ENCODE data around the gene OSBPL7. TPM values are rescaled to one million over a fixed set of nuclear protein-coding genes. Genes with fewer than 3 reads are reported as not detected.

Gene OSBPL7
- total RNA-seq, 2 experiments from 2014 or later, result 33.2 to 36.1 TPM

DNA sequence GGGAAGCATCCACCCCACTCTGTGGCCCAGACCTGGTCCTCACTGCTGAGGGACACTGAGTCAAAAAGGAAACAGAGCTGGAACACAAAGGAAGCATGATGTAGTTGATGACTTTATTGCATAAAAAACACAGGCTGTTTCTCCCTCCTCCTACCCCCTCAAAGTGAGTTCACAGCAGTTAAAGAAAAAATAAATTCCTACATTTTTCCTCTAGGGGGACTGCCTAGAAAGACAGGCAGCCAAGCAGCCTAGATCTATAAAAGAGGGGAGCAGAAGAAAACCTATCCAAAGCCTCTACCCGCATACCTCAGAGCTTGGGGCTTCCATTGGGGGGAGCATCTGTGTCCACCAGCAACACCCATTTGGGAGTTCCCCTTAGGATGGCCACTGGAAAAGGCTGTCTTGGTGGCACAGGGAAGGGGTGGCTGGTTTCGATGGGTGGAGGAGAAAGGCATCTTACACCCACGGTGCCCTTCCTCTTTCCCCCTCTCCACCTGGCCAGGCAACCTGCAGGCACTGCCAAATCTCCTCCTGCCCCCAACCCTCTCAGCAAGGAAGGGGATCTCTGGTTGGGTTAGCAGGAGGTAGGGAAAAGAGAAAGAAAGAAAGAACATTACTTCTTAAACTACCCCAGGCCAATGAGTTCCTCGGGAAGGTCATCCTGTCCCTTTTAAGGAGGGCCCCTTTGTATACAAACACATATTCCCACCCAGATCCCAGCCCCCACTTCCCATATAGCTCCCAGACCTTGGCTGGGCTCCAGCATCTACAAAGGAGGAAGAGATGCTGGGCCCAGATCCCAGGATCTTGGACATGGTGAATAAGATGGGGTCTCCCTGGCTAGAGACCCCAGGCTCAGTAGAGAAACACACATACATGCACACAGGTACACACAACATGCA lies 23.5 kb upstream of the OSBPL7 start:
- no peak for DNase-seq
- peaks cover 53% of the 10 kb centered on the region for H3K27me3 Mint-ChIP-seq
- ChIA-PET CTCF (interaction anchor here (0.5 to 14.7 kb wide), 8 partner anchors 10 to 685 kb away, joined by 3 to 411 read pairs (median 4); partner anchors contain the start of genes CDK5RAP3 and SP2), POLR2A (interaction anchor here (6.3 kb wide), 1 partner anchor 50 kb away, joined by 53 read pairs; the partner anchor contains the start of gene SP2)
- no peaks in the 10 kb centered on the region for H3K36me3 Mint-ChIP-seq (ENCODE audit: low read depth)
- no peak overlapping the region for H3K4me3 Mint-ChIP-seq
- no peak overlapping the region for H3K27ac Mint-ChIP-seq
- peaks cover 28% of the 10 kb centered on the region for H3K4me1 Mint-ChIP-seq
- no peaks in the 10 kb centered on the region for H3K9me3 Mint-ChIP-seq

DNA sequence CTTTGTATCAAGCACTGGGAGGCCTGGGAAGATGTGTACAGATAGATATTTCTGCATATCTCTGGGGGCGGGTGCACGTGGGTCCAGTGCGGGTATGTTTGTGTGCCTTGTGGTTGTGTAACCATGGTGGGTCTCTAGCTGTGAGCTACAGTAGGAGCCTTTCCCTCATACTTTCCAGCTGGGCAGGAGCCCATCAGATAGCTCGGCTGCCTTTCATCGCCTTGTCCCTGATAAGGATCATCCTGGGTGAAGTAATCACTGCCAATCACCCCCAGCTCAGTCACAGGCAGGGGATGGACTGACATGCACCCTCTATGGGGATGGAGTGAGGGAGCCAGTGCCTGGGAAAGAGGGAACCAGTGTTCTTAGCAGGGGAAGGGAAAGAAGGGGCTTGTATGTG lies 22.6 kb upstream of the OSBPL7 start:
- Mint-ChIP-seq H3K4me3 (no peak overlapping the region), H3K4me1 (peaks cover 31% of the 10 kb centered on the region), H3K36me3 (ENCODE audit: low read depth) (no peaks in the 10 kb centered on the region), H3K27me3 (peaks cover 45% of the 10 kb centered on the region), H3K9me3 (no peaks in the 10 kb centered on the region), H3K27ac (no peak overlapping the region)
- DNase-seq, result no peak
- CTCF ChIA-PET, result interaction anchor here (0.5 to 14.7 kb wide), 6 partner anchors 11 to 399 kb away, joined by 3 to 411 read pairs (median 4); partner anchors contain the start of genes CDK5RAP3 and SP2
- POLR2A ChIA-PET, result interaction anchor here (6.3 kb wide), 1 partner anchor 51 kb away, joined by 53 read pairs; the partner anchor contains the start of gene SP2

DNA sequence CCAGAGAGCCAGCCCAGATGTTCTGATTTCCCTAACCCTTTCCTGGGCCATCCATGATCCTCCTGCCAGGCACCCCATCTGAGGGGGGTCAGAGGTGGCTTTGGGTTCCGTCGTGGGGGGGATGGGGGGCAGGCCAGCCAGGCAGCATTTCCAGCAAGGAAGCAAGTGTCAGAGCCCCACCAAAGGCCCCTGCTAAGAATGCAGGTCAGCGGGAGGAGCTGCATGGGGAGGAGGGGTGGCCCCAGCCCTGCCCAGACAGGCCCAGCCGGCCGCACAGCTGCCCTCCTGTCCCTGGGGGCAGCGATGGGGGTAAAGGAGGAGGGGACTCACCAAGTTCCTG lies 21.8 kb upstream of the OSBPL7 start:
- no peak overlapping the region for H3K27ac Mint-ChIP-seq
- H3K4me1 Mint-ChIP-seq, result peaks cover 35% of the 10 kb centered on the region
- peaks cover 36% of the 10 kb centered on the region for H3K27me3 Mint-ChIP-seq
- H3K9me3 Mint-ChIP-seq, result no peaks in the 10 kb centered on the region
- ChIA-PET CTCF (interaction anchor here (1.1 to 14.7 kb wide), 7 partner anchors 12 to 174 kb away, joined by 3 to 411 read pairs (median 7); partner anchors contain the start of genes LRRC46, MRPL10 and SP2), POLR2A (interaction anchor here (0.7 to 6.3 kb wide), 7 partner anchors 13 to 128 kb away, joined by 3 to 63 read pairs (median 6); partner anchors contain the start of genes CDK5RAP3, LRRC46, MRPL10 and PNPO)
- no peak for DNase-seq
- H3K36me3 Mint-ChIP-seq (ENCODE audit: low read depth), result no peaks in the 10 kb centered on the region
- no peak overlapping the region for H3K4me3 Mint-ChIP-seq

DNA sequence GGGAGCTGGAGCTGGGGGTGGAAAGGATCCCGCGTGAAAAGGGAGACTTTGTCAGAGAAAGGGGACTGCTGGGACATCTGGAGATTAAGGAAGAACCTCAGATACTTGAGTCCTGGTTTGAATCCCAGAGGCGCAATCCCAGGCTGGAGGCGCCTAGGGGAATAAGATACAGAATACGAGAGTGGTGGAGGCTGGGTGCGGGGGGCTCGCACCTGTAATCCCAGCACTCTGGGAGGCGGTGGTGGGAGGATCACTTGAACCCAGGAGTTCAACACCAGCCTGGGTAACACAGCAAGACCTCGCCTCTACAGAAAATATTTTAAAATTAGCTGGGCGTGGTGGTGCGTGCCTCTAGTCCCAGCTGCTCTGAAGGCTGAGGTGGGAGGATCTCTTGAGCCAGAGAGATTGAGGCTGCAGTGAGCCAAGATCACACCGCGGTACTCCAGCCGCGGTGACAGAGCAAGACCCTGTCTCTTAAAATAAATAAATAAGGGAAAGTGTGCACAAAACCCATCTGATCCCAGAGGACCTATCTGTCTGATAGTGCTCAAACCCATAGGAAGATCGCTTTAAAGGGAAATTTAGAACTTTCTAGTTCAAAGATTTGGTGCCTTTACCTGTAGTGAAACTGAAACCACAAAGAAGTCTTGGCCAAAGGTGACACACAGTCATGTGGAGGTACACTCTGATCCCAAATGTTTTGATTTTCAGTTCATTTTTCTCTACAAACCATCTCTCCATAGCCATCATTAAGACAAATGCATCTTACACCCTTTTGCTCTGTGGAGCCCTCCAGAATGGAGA lies 20.1 kb upstream of the OSBPL7 start:
- H3K27ac Mint-ChIP-seq, result peak overlapping the region; percentile 66
- H3K4me1 Mint-ChIP-seq, result peaks cover 35% of the 10 kb centered on the region
- POLR2A ChIA-PET, result interaction anchor here (0.6 to 6.3 kb wide), 8 partner anchors 8 to 207 kb away, joined by 3 to 63 read pairs (median 4); partner anchors contain the start of genes KPNB1, LRRC46, MRPL10 and NFE2L1
- CTCF ChIA-PET, result interaction anchor here (1.1 to 14.7 kb wide), 21 partner anchors 9 to 177 kb away, joined by 3 to 411 read pairs (median 5); partner anchors contain the start of genes CDK5RAP3, LRRC46, MRPL10 and OSBPL7
- H3K27me3 Mint-ChIP-seq, result peaks cover 26% of the 10 kb centered on the region
- no peak for DNase-seq
- H3K9me3 Mint-ChIP-seq, result no peaks in the 10 kb centered on the region
- H3K4me3 Mint-ChIP-seq, result peak overlapping the region; percentile 93
- no peaks in the 10 kb centered on the region for H3K36me3 Mint-ChIP-seq (ENCODE audit: low read depth)

DNA sequence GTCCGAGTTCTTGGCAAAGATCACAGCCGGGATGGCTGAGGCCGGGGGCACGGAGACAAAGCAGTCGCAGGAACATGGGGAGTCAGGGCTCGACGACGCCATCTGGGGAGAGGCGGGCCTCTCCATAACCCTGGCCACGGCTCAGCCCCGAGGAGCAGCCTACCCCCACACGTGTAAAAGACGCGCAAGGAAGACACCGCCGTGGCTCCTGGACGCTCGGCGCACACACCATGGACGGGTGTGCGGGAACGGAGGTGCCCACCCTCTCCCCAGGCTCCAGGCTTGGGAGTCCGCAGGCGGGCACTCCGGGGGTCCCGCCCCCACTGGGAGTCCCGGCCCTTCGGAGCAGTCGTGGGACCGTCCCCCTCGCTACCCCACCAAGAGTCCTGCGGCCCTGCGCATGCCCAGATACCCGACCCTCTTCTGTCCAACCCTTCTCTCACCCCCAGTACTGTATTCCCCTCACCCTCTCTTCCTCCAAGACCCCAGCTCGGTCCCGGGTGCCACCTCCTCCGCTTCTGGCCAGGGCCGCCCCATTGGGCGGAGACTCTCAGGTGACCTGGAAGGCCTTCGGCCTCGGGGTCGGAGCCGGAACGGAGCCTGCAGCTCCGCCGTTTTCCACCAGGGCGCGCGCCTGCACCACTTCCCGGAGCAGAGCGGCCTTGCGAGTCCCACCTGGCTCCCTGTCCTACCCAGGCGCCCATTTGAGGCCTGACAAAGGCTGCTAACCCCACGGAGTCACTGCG lies 19.3 kb upstream of the OSBPL7 start, which contains the start of gene SCRN2:
Gene SCRN2, minus strand, starts transcription at position 532 of the 746 bp plus-strand sequence. Its CDS starts 430 bp downstream, at position 102.
- POLR2A ChIA-PET, result interaction anchor here (0.6 to 6.3 kb wide), 9 partner anchors 8 to 208 kb away, joined by 3 to 63 read pairs (median 5); partner anchors contain the start of genes KPNB1, LRRC46, MRPL10 and NFE2L1
- H3K27ac Mint-ChIP-seq, result peak within 1 kb of the TSS; percentile 66
- H3K9me3 Mint-ChIP-seq, result no peaks in the 10 kb centered on the region
- H3K27me3 Mint-ChIP-seq, result peaks cover 19% of the 10 kb centered on the region
- DNase-seq, result peak; percentile 90
- H3K4me3 Mint-ChIP-seq, result peak within 1 kb of the TSS; percentile 93
- peaks cover under 1% of the 10 kb centered on the region for H3K36me3 Mint-ChIP-seq (ENCODE audit: low read depth)
- peaks cover 37% of the 10 kb centered on the region for H3K4me1 Mint-ChIP-seq
- CTCF ChIA-PET, result interaction anchor here (0.6 to 14.7 kb wide), 21 partner anchors 10 to 177 kb away, joined by 3 to 411 read pairs (median 5); partner anchors contain the start of genes CDK5RAP3, LRRC46, MRPL10 and OSBPL7

DNA sequence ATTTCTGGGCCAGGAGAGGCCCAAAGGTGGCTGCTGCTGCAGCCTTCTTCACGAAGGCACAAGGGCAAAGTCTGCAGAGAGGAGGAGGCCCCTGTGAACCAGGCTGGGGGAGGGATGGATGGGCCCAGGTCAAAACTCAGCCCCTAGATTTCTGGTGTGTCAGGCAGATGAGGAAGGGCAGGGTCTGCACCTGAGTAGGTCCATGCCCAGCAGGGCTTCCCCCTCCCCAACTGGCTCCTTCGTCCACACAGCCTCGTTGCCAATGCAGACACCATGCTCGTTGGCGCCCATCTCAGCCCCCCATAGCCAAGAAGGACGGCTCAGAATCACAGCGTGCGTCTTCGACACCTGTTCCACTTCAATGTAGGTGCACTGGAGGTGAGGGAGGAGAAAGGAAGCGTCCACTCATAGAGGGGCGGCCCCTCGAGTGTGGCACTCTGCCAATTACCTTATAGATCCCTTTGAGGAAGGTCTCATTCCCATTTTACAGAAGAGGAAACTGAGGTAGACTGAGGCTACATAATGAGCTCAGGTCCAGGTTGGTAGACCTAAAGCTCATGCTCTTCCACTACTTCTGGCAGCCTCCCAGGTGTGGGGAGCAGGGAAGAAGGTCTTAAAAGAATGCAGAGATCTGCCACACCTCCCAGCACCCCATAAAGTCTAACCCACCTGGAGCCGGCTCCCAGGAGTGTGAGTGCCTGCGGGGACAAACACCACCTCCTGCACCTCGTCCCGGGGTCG lies 18.6 kb upstream of the OSBPL7 start:
- Mint-ChIP-seq H3K4me1 (peaks cover 43% of the 10 kb centered on the region), H3K27ac (no peak overlapping the region), H3K9me3 (no peaks in the 10 kb centered on the region), H3K36me3 (ENCODE audit: low read depth) (peaks cover 6% of the 10 kb centered on the region), H3K4me3 (peak overlapping the region; percentile 93), H3K27me3 (peaks cover 12% of the 10 kb centered on the region)
- no peak for DNase-seq
- ChIA-PET POLR2A (interaction anchor here (0.8 to 6.3 kb wide), 8 partner anchors 10 to 209 kb away, joined by 3 to 63 read pairs (median 4); partner anchors contain the start of genes KPNB1, LRRC46, MRPL10 and NFE2L1), CTCF (interaction anchor here (0.6 to 14.7 kb wide), 15 partner anchors 9 to 178 kb away, joined by 3 to 411 read pairs (median 5); partner anchors contain the start of genes CDK5RAP3, LRRC46, MRPL10 and OSBPL7)

DNA sequence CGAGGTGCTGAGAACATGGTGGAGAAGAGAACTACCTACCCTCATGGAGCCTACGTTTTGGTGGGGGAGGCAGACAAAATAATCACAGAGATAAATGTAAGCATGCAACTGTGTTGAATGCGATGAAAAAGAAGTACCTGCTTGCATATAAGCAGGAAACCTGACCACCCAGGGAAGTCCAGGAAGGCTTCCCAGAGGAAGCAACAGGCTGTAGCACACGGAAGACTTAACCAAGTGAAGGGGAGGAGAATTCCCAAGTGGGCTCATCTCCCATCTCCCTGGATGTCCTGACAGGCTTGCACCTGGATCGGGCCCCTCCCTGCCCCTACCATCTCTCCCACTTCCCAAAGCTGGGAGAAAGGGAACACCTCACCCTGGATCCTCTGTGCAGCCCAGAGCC lies 17.5 kb upstream of the OSBPL7 start:
- Mint-ChIP-seq H3K9me3 (no peaks in the 10 kb centered on the region), H3K36me3 (ENCODE audit: low read depth) (peaks cover 6% of the 10 kb centered on the region), H3K27ac (no peak overlapping the region), H3K4me3 (peak overlapping the region; percentile 30), H3K27me3 (peaks cover under 1% of the 10 kb centered on the region), H3K4me1 (peaks cover 54% of the 10 kb centered on the region)
- ChIA-PET POLR2A (interaction anchor here (0.8 to 6.3 kb wide), 3 partner anchors 9 to 56 kb away, joined by 3 to 63 read pairs (median 53); partner anchors contain the start of genes LRRC46, MRPL10, OSBPL7 and SP2), CTCF (interaction anchor here (1.2 to 14.7 kb wide), 2 partner anchors 49 to 108 kb away, joined by 4 to 411 read pairs; partner anchors contain the start of gene SP2)
- no peak for DNase-seq

DNA sequence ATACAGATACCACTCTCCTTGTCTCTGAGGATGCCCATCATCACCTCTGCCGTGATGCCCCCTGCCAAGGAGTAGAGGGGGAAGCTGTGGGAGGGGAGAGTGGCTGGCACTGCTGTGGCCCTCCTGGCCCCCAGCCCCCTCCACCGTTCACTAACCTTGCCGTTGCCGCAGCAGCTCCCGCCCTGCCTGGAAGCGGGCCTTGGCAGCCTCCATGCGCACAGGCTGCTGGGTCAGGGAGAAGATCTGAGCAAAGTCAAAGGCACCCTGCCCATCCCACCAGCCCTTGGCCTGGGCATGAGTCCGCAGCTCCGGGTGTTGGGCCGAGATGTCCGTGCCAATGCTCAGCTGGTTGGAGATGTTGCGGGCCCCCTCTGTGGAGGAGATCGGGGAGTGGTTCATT lies 17.0 kb upstream of the OSBPL7 start:
- H3K36me3 Mint-ChIP-seq (ENCODE audit: low read depth), result peaks cover 6% of the 10 kb centered on the region
- no peak for DNase-seq
- POLR2A ChIA-PET, result interaction anchor here (5.8 to 6.3 kb wide), 2 partner anchors 9 to 57 kb away, joined by 53 to 63 read pairs; partner anchors contain the start of genes LRRC46, MRPL10 and SP2
- no peak overlapping the region for H3K27ac Mint-ChIP-seq
- H3K27me3 Mint-ChIP-seq, result no peaks in the 10 kb centered on the region
- peak overlapping the region; percentile 30 for H3K4me3 Mint-ChIP-seq
- H3K9me3 Mint-ChIP-seq, result no peaks in the 10 kb centered on the region
- CTCF ChIA-PET, result no interaction called here
- peaks cover 56% of the 10 kb centered on the region for H3K4me1 Mint-ChIP-seq

DNA sequence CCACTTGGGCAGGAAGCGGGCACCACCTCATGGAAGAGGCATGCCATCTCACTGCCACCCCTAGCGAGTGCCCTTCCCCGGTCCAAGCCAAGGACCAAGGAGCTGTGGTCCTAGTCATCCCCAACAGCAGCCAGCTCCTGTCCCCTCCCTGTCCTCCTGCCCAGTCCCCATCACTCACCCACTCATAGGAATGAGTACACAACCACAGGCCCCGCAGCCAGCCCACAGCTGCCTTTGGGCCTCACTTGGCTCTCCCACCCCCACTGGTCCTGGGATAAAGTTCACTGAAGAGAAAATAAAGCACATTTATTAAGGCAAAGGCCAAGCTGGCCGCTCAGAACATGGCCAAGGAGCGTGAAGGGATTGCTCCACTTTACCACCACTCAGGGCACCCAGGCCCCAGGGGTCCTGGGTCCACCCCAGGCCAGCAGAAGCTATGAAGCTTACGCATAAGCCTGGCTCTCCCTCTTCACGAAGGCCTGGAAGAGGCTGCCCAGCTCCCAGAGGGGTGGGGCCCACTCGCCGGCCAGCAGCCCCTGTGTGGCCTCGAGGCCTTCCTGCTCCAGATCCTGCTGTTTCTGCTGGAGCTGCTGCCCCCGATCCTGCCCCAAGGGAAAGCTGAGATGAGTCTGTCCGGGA lies 15.9 kb upstream of the OSBPL7 start:
- Mint-ChIP-seq H3K4me3 (no peak overlapping the region), H3K27me3 (no peaks in the 10 kb centered on the region), H3K4me1 (peaks cover 57% of the 10 kb centered on the region), H3K36me3 (ENCODE audit: low read depth) (peaks cover 6% of the 10 kb centered on the region), H3K27ac (no peak overlapping the region), H3K9me3 (no peaks in the 10 kb centered on the region)
- ChIA-PET POLR2A (interaction anchor here (0.7 to 1.8 kb wide), 3 partner anchors 8 to 180 kb away, joined by 3 to 10 read pairs (median 4); partner anchors contain the start of gene SP2), CTCF (interaction anchor here (1.0 kb wide), 1 partner anchor 54 kb away, joined by 4 read pairs; no protein-coding TSS in a partner anchor)
- no peak for DNase-seq

DNA sequence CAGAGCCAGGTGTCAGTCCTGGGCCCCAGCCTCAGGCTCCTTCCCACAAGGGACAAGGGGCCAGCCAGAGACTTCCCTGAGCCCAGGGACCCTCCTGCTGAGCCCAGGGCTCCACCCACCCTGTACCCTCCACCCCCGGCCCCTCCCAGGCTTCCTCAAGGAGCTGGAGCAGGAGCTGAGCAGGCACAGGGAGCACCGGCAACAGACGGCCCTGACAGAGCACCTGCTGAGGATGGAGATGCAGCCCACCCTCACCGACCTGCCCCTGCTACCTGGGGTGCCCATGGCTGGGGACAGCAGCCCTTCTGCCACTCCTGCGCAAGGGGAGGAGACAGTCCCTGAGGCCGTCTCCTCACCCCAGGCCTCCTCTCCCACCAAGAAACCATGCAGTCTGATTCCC lies 15.0 kb upstream of the OSBPL7 start:
- CTCF ChIA-PET, result no interaction called here
- peaks cover 6% of the 10 kb centered on the region for H3K36me3 Mint-ChIP-seq (ENCODE audit: low read depth)
- no peak overlapping the region for H3K4me3 Mint-ChIP-seq
- no peak overlapping the region for H3K27ac Mint-ChIP-seq
- no peak for DNase-seq
- POLR2A ChIA-PET, result interaction anchor here (0.5 to 1.8 kb wide), 2 partner anchors 59 to 1963 kb away, joined by 3 to 10 read pairs; partner anchors contain the start of gene SP2
- H3K4me1 Mint-ChIP-seq, result peaks cover 55% of the 10 kb centered on the region
- H3K27me3 Mint-ChIP-seq, result no peaks in the 10 kb centered on the region
- H3K9me3 Mint-ChIP-seq, result no peaks in the 10 kb centered on the region

All from activated CD4-positive, alpha-beta memory T cell treated with anti-CD3 and anti-CD28 coated beads, Interleukin-2, amount 10 ng/mL, durations not matched to agents 7 days and 5 days (primary cell).